T-cell (primary cell): Measurements from ENCODE around the gene PRKACG. TPM values are rescaled to one million over a fixed set of nuclear protein-coding genes. Genes with fewer than 3 reads are reported as not detected.

Experiments
- ATAC-seq, 4 experiments: fragments of 200-7000 bp in 3 of 4; fragments of 150-1000 bp in 1 of 4; cut with Tn5 transposase; replicated peaks in 1 of 4; 1 replicate in 3 of 4; 2 replicates in 1 of 4; pipeline ENCODE4 v1.10.0; 2021; ENCODE audit warnings: moderate library complexity in 3 of 4, mild to moderate bottlenecking in 2 of 4, moderate number of reproducible peaks in 1 of 4
- CTCF ChIA-PET, 2 donors: fragments of 300-600 bp; sonication (Branson Sonifier 250); formaldehyde crosslinking; loops; one replicate each; lab custom pipeline; 2022; ENCODE audit warnings: antibody characterized with exemption in 2 of 2; lab: Charles Lee
- POLR2A ChIA-PET, 2 donors: fragments of 300-600 bp; sonication (Branson Sonifier 250); formaldehyde crosslinking; loops; one replicate each; lab custom pipeline; 2022; ENCODE audit warnings: antibody characterized with exemption in 2 of 2; lab: Charles Lee
- DNase-seq, 35 experiments: peaks; one replicate each; pipeline versions ENCODE4 v3.0.0 to v3.0.0-alpha.2; 2013 to 2023
- H3K27ac ChIP-seq: one replicate; pipeline ENCODE4 v1.5.1; 2013; ENCODE audit warnings: low read length
- H3K27me3 ChIP-seq, 2 experiments: replicated peaks in 1 of 2; 1 replicate in 1 of 2; 2 replicates in 1 of 2; pipeline versions ENCODE4 v1.6.1 to v1.7.0; 2013; ENCODE audit warnings: low read length in 1 of 2, mixed read lengths in 1 of 2; ENCODE audit not compliant: control insufficient read depth in 2 of 2, insufficient read depth in 2 of 2; ENCODE audit errors: extremely low read depth in 1 of 2
- H3K36me3 ChIP-seq, 2 donors: 1 replicate in 1 of 2; 2 replicates in 1 of 2; pipeline versions ENCODE4 v1.6.1 to v1.7.0; 2013; ENCODE audit warnings: low read length in 1 of 2; ENCODE audit not compliant: control insufficient read depth in 2 of 2, insufficient read depth in 1 of 2; ENCODE audit errors: extremely low read depth in 1 of 2
- H3K4me1 ChIP-seq, 2 experiments: 1 replicate in 1 of 2; 2 replicates in 1 of 2; pipeline versions ENCODE4 v1.6.1 to v1.7.0; 2013; ENCODE audit warnings: low read length in 2 of 2, mixed read lengths in 1 of 2; ENCODE audit not compliant: insufficient read depth in 2 of 2, control insufficient read depth in 1 of 2; ENCODE audit errors: extremely low read depth in 1 of 2
- H3K4me3 ChIP-seq, 2 donors: 1 replicate in 1 of 2; 2 replicates in 1 of 2; pipeline versions ENCODE4 v1.5.1 to v1.7.0; 2013; ENCODE audit warnings: mild to moderate bottlenecking in 2 of 2, low read length in 1 of 2, moderate library complexity in 1 of 2; ENCODE audit not compliant: control insufficient read depth in 1 of 2; ENCODE audit errors: extremely low read depth in 1 of 2
- H3K9me3 ChIP-seq: 2 replicates; pipeline ENCODE4 v1.7.0; 2013
- H3K27ac Mint-ChIP-seq, 2 donors: one replicate each; pipeline ENCODE4 v1.8.0; 2020 to 2021; ENCODE audit warnings: mild to moderate bottlenecking in 2 of 2, mixed read lengths in 2 of 2
- H3K27me3 Mint-ChIP-seq, 2 donors: one replicate each; pipeline ENCODE4 v1.8.0; 2021 to 2022; ENCODE audit warnings: mixed read lengths in 2 of 2
- H3K36me3 Mint-ChIP-seq: one replicate; pipeline ENCODE4 v1.8.0; 2021; ENCODE audit warnings: mixed read lengths
- H3K4me1 Mint-ChIP-seq, 3 donors: one replicate each; pipeline ENCODE4 v1.8.0; 2020 to 2022; ENCODE audit warnings: mixed read lengths in 3 of 3, mild to moderate bottlenecking in 1 of 3
- H3K4me3 Mint-ChIP-seq, 3 donors: one replicate each; pipeline ENCODE4 v1.8.0; 2020 to 2022; ENCODE audit warnings: mild to moderate bottlenecking in 3 of 3, mixed read lengths in 3 of 3, moderate library complexity in 3 of 3
- H3K9me3 Mint-ChIP-seq, 3 donors: one replicate each; pipeline ENCODE4 v1.8.0; 2020 to 2022; ENCODE audit warnings: mixed read lengths in 3 of 3
- WGBS: methylation state at CpG from one replicate; pipeline ENCODE4 v1.1.5; 2013; ENCODE audit warnings: missing lambda C conversion rate; ENCODE audit not compliant: insufficient coverage; 5-methylcytosine and 5-hydroxymethylcytosine counted together
- total RNA-seq, 35 experiments: library from RNA in 6 of 35; stranded (reverse) in 6 of 35; fragments of 120-200 nt in 1 of 35; gene quantifications; one replicate each; pipeline versions ENCODE4 v1.2.1 to v1.2.4 and lab custom pipeline; 2013 to 2026

PRKACG gene
- total RNA-seq, 5 donors from 2014 or later (not counting 1 experiment from before 2014, with no cell fraction given) = not detected

DNA sequence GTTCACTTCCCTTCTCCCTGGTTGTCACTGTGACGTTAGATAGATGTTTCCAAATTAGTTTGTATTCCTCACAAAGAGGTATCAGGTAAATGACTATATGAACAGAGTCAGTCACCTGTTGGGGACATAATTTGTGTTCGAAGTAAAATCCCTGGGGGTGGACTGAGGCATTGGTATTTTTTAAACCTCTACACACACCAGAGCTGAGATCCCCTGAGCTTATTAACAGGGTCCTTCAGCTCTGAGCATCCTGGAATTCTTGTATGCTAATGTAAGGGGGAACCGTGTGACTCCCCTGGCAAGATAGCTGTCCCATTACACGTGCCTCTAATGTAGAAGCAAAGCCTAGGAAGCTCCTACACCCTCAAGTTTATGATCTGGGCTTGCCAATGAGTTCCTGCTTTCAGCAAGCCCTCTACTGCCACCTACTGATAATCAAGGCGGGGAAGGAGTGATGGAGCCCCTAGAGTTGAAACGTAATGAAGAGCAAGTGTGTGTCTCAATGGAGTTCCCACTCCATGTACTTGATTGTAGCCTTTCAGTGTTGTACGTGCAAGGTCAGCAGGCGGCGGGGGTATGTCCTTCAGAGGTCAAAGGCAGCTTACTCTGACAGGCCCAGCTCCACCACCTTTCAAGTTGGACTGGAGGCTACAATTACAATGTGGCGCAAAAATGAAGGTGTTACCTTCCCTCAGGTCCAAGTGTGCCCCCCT lies 14.4 kb downstream of the PRKACG start:
- Histone ChIP-seq H3K27me3 (peaks cover 0 to 3% of the 10 kb centered on the region in 2 experiments), H3K4me3 (no peak overlapping the region), H3K9me3 (no peaks in the 10 kb centered on the region), H3K36me3 (no peaks in the 10 kb centered on the region), H3K27ac (no peak overlapping the region), H3K4me1 (peaks cover 0 to 6% of the 10 kb centered on the region in 2 experiments)
- H3K27me3 Mint-ChIP-seq = peaks cover 0 to 11% of the 10 kb centered on the region in 2 donors
- no peaks in the 10 kb centered on the region for H3K36me3 Mint-ChIP-seq
- DNase-seq = peak; percentile 17 to 79 (median 56)
- H3K9me3 Mint-ChIP-seq = no peaks in the 10 kb centered on the region
- H3K4me3 Mint-ChIP-seq = no peak overlapping the region
- peaks cover 22 to 30% (median 30%) of the 10 kb centered on the region in 3 donors for H3K4me1 Mint-ChIP-seq
- POLR2A ChIA-PET = interaction anchor here in 1 of 2 donors (0.5 kb wide), 1 partner anchor 299 kb away, joined by 4 read pairs; no protein-coding TSS in a partner anchor
- peak overlapping the region in 1 of 2 donors; percentile 48 for H3K27ac Mint-ChIP-seq
- CTCF ChIA-PET = interaction anchor here (0.5 to 1.3 kb wide), 23 partner anchors 10 to 418 kb away, joined by 3 to 10 read pairs (median 3); a partner anchor contains a TSS
- WGBS = no CpG with 5 or more reads among the region's 10 CpGs
- peak; percentile 83 to 94 (median 86) for ATAC-seq

DNA sequence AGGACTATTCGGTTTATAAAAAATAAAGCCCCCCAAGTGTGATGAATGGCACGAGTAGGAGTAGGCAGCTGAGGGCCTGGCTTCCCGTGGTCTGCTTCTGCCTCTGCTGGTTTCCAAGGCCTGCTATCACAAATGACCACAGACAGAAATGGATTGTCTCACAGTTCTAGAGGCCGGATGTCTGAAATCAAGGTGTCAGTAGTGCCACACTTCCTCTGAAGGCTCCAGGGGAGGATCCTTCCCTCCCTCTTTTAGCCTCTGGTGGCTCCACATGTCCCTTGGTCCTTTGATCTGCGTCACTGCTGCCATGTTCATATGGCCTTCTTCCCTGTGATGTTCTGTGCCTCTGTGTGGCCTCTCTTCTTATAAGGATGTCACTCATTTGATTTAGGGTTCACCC lies 15.1 kb downstream of the PRKACG start:
- Mint-ChIP-seq H3K36me3 (no peaks in the 10 kb centered on the region), H3K27ac (no peak overlapping the region), H3K4me3 (no peak overlapping the region), H3K9me3 (no peaks in the 10 kb centered on the region), H3K4me1 (peaks cover 22 to 30% (median 30%) of the 10 kb centered on the region in 3 donors), H3K27me3 (peaks cover 0 to 11% of the 10 kb centered on the region in 2 donors)
- no peak overlapping the region for H3K27ac ChIP-seq
- peaks cover 0 to 3% of the 10 kb centered on the region in 2 experiments for H3K27me3 ChIP-seq
- no peak overlapping the region for H3K4me3 ChIP-seq
- ATAC-seq = no peak
- H3K4me1 ChIP-seq = peaks cover 0 to 6% of the 10 kb centered on the region in 2 experiments
- no peaks in the 10 kb centered on the region for H3K9me3 ChIP-seq
- 65% methylated on average over 3 of the region's 5 CpGs for WGBS
- no peaks in the 10 kb centered on the region for H3K36me3 ChIP-seq
- CTCF ChIA-PET = interaction anchor here (0.5 to 1.3 kb wide), 13 partner anchors 10 to 416 kb away, joined by 3 to 10 read pairs (median 4); a partner anchor contains a TSS
- POLR2A ChIA-PET = interaction anchor here in 1 of 2 donors (0.5 kb wide), 1 partner anchor 299 kb away, joined by 4 read pairs; no protein-coding TSS in a partner anchor
- DNase-seq = peak in 1 of 35 experiments; percentile 4

GRCh38 chr9:68998385-68998784 lies 15.5 kb downstream of the PRKACG start:
- ChIA-PET POLR2A (interaction anchor here in 1 of 2 donors (0.7 kb wide), 1 partner anchor 101 kb away, joined by 3 read pairs; no protein-coding TSS in a partner anchor), CTCF (interaction anchor here (0.6 to 1.1 kb wide), 3 partner anchors 13 to 552 kb away, joined by 3 read pairs; no protein-coding TSS in a partner anchor)
- Histone ChIP-seq H3K27me3 (no peaks in the 10 kb centered on the region), H3K9me3 (no peaks in the 10 kb centered on the region), H3K4me1 (peaks cover 0 to 6% of the 10 kb centered on the region in 2 experiments), H3K36me3 (no peaks in the 10 kb centered on the region), H3K27ac (no peak overlapping the region), H3K4me3 (no peak overlapping the region)
- peaks cover 0 to 11% of the 10 kb centered on the region in 2 donors for H3K27me3 Mint-ChIP-seq
- WGBS = 100% methylated on average over 2 of the region's 4 CpGs
- H3K4me3 Mint-ChIP-seq = no peak overlapping the region
- no peaks in the 10 kb centered on the region for H3K36me3 Mint-ChIP-seq
- peaks cover 22 to 30% (median 30%) of the 10 kb centered on the region in 3 donors for H3K4me1 Mint-ChIP-seq
- peak overlapping the region in 1 of 2 donors; percentile 22 for H3K27ac Mint-ChIP-seq
- no peaks in the 10 kb centered on the region for H3K9me3 Mint-ChIP-seq
- ATAC-seq (no peak), DNase-seq (no peak)

- Mint-ChIP-seq H3K27ac (no peak overlapping the region), H3K4me1 (peaks cover 22 to 30% (median 30%) of the 10 kb centered on the region in 3 donors), H3K27me3 (peaks cover 0 to 11% of the 10 kb centered on the region in 2 donors), H3K9me3 (no peaks in the 10 kb centered on the region), H3K36me3 (no peaks in the 10 kb centered on the region), H3K4me3 (no peak overlapping the region)
- Histone ChIP-seq H3K4me3 (no peak overlapping the region), H3K27ac (no peak overlapping the region), H3K9me3 (no peaks in the 10 kb centered on the region), H3K4me1 (peaks cover 0 to 6% of the 10 kb centered on the region in 2 experiments), H3K27me3 (no peaks in the 10 kb centered on the region), H3K36me3 (no peaks in the 10 kb centered on the region)
- DNase-seq (no peak), ATAC-seq (no peak)
- WGBS = 86% methylated on average over 1 of the region's 3 CpGs
- CTCF ChIA-PET = interaction anchor here (0.6 to 1.5 kb wide), 9 partner anchors 12 to 553 kb away, joined by 3 to 6 read pairs (median 3); no protein-coding TSS in a partner anchor
- POLR2A ChIA-PET = interaction anchor here in 1 of 2 donors (0.7 to 1.0 kb wide), 2 partner anchors 100 to 218 kb away, joined by 3 read pairs; a partner anchor contains a TSS
Observed at GRCh38 chr9:68997666-68998065, 16.2 kb downstream of the PRKACG start.

GRCh38 chr9:68996462-68996861 lies 17.5 kb downstream of the PRKACG start:
- Histone ChIP-seq H3K4me3 (no peak overlapping the region), H3K36me3 (no peaks in the 10 kb centered on the region), H3K27me3 (no peaks in the 10 kb centered on the region), H3K27ac (no peak overlapping the region), H3K9me3 (no peaks in the 10 kb centered on the region), H3K4me1 (peaks cover 0 to 6% of the 10 kb centered on the region in 2 experiments)
- peak in 2 of 4 experiments; percentile 37 to 56 for ATAC-seq
- H3K27me3 Mint-ChIP-seq = peaks cover 0 to 3% of the 10 kb centered on the region in 2 donors
- ChIA-PET POLR2A (no interaction called here), CTCF (interaction anchor here (0.6 to 1.6 kb wide), 7 partner anchors 13 to 427 kb away, joined by 3 to 6 read pairs (median 4); no protein-coding TSS in a partner anchor)
- no peaks in the 10 kb centered on the region for H3K36me3 Mint-ChIP-seq
- peaks cover 22 to 30% (median 30%) of the 10 kb centered on the region in 3 donors for H3K4me1 Mint-ChIP-seq
- H3K9me3 Mint-ChIP-seq = no peaks in the 10 kb centered on the region
- peak overlapping the region; percentile 68 to 86 for H3K27ac Mint-ChIP-seq
- 60% methylated on average over 1 of the region's 5 CpGs for WGBS
- peak overlapping the region; percentile 22 to 70 (median 65) for H3K4me3 Mint-ChIP-seq
- DNase-seq = peak in 2 of 35 experiments; percentile 19 to 34

DNA sequence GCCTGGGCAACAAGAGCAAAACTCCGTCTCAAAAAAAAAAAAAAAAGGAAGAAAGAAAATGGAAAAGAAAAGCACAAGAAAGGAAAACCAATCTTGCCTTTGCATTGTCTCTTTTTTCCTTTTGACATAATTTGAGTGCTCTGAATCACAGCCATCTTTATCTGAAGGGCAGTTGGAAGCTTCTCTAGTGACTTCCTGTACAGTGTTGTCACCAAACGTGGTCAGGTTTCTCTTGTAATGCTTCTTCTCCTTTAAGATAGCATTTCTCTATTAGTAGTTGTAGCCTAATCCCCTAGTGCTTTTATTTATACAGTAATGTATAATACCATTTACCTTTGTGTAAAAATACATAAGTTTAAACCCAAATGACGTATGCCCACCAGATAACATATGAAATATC lies 18.1 kb downstream of the PRKACG start:
- Histone ChIP-seq H3K27ac (no peak overlapping the region), H3K36me3 (no peaks in the 10 kb centered on the region), H3K27me3 (no peaks in the 10 kb centered on the region), H3K4me1 (peaks cover 0 to 6% of the 10 kb centered on the region in 2 experiments), H3K9me3 (no peaks in the 10 kb centered on the region), H3K4me3 (no peak overlapping the region)
- Mint-ChIP-seq H3K4me3 (peak overlapping the region in 1 of 3 donors; percentile 65), H3K27me3 (no peaks in the 10 kb centered on the region), H3K36me3 (no peaks in the 10 kb centered on the region), H3K27ac (peak overlapping the region; percentile 68 to 86), H3K4me1 (peaks cover 22 to 30% (median 30%) of the 10 kb centered on the region in 3 donors), H3K9me3 (no peaks in the 10 kb centered on the region)
- CTCF ChIA-PET = interaction anchor here (0.5 to 1.6 kb wide), 6 partner anchors 14 to 195 kb away, joined by 3 to 6 read pairs (median 3); no protein-coding TSS in a partner anchor
- ATAC-seq (no peak), DNase-seq (no peak)
- WGBS = no CpG with 5 or more reads among the region's 3 CpGs
- POLR2A ChIA-PET = interaction anchor here in 1 of 2 donors (0.7 kb wide), 1 partner anchor 12 kb away, joined by 6 read pairs; no protein-coding TSS in a partner anchor
